Inflammatory macrophage (primary cell): ENCODE data around the gene HDAC4.

Source experiments
- DNase-seq, 2 donors: peaks; one replicate each; pipeline ENCODE4 v3.0.0-alpha.2; 2020 to 2022

Gene HDAC4

DNA sequence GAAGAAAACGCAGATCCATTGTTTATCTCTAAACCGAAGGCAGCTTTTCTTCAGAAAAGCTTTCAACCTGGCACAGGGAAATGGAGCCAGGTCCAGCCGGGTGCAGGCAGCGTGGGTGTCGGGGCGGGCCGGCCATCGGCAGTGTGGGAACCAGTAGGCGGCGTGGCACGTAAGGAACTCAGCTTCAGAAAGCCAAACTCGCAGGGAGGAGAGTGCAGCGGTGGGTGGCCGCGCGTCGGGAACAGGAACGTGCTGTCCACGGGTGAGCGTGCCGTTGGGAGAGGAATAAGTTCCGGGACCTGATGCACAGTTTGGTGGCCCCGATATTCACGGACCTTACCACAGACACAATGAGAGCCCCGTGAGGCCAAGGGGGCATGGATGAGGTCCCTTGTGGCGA lies 282.6 kb downstream of the HDAC4 start:
- no peak for DNase-seq

DNA sequence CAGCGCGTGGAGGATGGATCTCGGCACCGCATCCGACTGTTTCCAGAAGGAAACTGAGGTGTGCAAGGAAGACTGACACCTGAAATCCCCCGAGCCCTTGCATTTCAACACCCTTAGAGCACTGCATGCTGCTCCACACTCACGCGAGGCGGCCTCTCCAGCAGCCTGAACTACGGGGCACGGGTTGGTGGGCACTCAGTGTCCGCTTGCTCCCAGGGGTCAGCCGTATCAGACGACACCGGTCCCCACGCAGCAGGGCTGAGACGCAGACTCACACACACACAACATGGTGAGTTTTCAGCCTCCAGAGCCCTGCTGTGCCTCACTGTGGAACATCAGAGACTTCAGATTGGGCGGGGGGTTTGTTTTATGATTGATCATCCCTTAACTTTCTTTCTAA lies 283.0 kb downstream of the HDAC4 start:
- no peak for DNase-seq

DNA sequence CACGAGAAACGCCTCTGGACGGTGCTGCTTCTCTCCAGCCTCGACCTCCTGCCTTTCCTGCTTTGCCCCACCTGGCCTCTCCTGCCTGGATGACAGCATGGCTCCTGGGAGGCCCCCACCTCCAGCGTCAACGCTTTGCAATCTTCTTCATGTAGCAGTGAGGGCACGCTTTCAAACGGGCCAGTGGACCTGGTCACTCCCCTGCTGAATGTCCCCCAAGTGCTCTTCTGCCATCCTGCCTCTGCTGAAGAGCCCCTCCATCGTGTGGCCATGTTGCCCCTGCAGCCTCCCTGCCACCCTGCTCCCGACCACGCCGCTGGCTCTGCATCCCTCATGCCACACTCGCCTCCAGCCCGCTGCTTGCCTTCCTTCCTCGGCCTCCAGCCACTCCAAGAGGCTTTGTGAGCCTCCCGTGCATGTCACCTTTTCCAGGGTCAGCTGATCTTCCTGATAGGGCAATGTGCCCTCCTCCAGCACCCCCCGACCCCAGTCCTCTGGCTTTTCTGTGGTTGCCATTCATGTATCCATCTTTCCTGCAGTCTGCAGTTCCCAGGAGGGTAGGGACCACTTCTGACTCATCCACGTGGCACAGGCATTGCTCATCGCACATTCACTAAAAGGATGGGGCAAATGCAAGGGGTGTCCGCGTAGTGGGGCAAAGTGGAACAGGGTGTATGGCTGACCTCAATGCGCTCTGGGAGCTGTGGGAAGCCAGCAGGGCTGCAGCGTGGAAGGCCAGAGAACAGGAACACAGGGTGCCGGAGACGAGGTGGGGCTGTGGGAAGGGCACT lies 284.2 kb downstream of the HDAC4 start:
- DNase-seq = no peak

DNA sequence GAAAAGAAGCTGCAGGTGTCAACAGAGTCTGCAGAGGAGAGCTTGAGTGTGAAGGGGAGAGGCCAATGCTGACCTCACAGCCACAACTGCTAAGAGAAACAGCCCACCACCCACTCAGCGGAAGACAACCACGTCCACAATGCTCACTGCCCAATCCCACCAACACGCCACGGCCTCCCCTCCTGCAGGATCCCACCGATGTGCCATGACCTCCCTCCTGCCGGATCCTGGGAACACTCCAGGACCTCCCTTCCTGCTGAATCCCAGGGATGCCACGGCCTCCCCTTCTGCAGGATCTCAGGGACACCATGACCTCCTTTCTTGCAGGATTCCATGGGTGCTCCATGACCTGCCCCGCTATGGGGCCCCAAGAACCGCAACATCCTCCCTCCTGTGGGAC lies 285.2 kb downstream of the HDAC4 start:
- no peak for DNase-seq

DNA sequence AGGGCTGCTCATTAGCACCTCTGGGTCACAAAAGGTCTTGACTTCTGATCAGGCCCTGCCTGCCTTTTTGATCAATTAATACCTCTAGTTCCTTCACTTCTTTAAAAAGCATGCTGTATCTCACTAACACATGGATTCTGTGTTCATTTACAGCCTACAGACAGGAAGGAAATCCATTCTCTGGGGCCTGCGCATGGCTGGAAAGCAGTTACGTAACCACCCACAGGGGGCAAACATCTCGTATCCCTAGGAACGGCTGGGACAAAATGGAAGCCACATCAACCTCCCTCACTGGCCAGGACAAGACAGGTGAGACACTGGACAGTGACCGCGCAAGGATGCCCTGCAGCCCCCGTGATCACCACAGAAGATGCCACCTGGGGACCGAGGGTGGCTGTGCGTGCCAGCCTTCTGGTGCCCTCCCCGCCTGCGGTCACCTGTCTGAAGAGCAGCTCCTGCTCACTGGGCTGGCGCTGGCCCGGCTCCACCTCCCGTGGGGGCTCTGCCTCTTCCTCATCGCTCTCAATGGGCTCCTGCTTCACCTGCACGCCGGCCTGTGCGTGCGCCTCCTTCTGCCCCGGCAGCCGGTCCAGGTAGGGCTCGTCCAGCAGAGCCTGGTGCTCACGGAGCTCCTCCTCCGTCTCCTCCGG lies 286.1 kb downstream of the HDAC4 start:
- DNase-seq = no peak

DNA sequence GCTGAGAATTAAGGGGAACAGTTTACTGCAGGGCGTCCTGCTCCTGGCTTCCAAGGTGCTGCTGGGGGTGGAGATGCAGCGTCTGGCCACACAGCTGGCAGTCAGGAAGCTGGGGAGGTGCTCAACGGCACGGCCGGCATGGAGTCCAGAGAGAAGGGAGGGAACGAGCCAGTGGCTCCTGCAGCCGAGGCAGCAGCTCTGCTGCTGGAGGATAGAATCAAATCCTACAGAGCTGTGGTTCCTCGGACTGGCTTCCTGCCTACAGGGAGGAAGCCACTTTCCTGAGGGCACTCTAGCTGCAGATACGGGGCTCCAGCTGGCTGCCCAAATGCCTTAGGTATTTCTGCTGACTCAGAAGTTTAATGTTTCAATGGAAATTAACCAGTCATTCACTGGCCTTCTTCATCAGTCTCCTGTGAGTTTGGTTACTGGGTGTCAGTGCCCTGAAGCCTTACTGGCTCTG lies 286.7 kb downstream of the HDAC4 start:
- DNase-seq = no peak

DNA sequence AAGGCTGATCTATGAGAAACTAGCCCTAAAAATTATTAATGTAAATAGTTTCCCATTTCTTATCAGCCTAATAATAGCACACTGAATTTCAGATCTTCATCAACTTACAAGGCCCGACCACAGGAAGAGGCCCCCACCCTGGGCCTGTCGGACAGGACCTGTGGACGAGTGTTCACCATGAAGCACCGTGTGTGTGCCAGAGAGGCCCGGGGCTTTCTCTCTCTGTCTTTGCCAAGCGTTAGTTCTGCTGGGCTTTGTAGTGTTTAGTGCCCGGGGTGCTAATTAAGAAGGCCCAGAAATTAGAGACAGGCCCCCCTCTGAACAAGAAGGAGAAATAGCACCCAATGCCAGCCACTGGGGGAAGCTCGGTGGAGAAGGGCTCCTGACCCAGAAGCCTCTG lies 287.2 kb downstream of the HDAC4 start:
- no peak for DNase-seq

DNA sequence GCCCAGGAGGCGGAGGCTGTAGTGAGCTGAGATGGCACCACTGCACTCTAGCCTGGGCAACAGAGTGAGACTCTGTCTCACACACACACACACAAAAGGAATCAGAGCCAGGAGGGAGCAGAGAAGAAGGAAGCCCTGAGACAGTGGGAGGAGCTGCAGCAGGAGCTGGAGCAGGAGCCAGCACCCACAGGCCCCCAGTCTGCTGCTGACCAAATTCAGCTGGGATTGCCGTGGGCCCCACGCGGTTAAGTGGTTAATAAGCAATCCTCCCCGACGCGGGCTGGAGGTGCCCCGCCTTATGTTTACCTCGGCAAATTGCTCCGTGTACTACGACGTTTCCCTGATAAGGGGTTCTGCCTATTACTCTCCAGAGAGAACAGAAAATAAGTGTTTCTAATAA lies 287.6 kb downstream of the HDAC4 start:
- peak in 1 of 2 donors; percentile 4 for DNase-seq

DNA sequence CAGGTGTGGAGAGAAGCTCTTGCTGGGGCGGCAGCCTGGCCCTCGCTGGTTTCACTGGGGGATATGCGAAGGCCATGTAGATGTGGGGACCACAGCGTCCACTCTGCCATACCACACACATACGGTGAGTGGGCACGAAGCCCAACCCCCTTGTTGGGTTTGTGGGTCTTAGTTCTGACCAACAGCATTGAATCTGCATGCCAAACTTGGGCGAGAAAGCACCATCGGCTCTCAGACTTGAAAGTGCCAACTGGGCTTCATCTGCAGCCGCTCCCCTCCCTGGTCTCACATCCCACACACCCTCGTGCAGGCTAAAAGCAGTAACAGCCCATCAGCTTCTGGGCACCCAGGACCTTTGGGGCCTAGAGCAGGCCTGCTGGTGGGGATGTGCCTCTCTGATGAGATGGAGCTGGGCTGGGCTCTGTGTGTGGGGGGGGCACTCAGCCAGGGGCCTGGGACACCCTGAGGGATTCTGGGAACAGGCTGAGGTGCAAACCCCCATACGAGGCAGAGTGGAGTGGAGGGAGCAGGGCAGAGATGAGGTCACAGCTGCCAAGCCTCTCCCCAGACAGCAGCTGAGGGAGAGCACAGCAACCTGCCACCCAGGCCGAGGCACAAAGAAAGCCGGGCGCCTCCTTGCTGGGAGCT lies 288.6 kb downstream of the HDAC4 start:
- no peak for DNase-seq

DNA sequence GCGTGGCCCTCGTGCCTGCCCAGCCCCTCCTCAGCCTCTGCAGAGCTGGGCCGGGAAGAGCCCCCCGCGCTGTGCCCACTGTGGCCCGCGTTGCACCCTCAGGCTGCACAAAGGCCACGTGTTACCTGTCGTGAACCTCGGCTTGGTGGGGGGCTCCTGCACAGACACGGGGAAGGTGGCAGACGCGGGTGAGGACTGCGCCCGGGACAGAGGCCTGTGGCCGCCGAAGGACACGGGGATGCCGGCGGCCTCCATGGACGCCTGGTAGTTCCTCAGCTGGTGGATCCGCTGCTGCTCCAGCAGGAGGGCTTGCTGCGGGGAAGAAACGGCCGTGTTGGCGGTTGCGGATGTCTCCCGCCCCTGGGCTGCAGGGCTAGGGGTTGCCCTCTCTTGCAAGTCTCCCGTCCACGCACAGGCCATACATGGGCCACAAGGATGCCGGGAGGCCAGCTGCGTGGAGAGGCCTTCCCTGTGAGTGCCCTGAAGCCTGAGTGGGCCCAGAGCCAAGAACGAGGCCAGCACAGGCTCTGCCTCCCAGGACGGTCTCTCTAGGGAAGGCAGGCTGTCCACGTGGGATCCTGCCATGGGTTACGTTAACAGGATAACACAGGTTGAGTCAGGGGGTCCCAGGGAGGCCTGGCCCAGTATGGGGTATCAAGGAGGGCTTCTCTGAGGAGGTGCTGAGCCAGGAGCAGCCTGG lies 289.3 kb downstream of the HDAC4 start:
- no peak for DNase-seq

DNA sequence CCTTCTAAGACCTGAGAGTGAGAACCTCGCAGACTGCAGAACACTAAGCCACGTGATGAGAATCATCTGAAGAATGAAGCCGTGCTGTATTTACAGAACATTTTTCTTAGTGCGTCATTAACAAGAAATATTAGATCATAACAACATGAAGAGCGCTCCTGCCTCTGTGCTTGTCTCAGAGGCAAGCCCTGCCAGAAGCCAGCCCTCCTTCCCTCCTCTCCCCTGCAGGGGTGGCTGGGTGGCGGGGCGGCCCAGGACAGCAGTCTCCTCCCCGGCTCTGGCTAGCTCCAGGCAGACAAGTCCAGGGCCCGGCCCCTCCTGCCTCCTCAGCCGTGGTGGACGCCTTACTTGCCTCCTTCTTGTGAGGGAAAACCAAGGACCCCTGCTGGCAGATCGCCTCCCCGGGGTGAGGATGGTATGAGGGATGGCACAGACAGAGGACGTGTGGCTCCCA lies 290.2 kb downstream of the HDAC4 start:
- DNase-seq = no peak

DNA sequence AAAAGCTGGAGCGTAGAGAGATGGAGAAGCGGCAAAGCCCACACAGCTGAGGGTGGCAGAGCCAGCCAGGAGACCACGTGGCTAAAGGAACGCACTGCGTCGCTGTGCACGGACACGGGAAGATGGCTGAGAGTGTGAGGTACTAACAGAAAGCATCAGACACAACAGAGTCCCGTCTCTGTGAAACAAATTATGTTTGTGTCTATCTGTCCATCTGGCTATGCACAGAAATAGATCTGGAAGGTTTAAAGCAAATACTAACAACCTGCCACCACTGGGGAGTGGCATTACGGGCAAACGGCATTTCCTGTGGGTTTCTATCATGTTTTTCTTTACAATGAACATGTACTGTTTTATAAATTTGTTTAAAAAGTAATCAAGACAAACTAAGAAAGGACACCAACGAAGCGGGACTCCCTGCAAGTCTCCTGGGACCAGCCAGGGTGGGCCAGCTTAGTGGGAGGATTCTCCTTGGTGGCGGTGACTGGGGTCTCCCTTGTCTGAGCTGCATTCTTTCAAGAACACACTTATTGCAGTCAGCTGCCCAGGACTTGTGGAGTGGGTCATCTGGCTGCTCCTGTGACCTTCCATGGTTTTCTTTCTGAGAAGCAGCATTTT lies 290.8 kb downstream of the HDAC4 start:
- no peak for DNase-seq

DNA sequence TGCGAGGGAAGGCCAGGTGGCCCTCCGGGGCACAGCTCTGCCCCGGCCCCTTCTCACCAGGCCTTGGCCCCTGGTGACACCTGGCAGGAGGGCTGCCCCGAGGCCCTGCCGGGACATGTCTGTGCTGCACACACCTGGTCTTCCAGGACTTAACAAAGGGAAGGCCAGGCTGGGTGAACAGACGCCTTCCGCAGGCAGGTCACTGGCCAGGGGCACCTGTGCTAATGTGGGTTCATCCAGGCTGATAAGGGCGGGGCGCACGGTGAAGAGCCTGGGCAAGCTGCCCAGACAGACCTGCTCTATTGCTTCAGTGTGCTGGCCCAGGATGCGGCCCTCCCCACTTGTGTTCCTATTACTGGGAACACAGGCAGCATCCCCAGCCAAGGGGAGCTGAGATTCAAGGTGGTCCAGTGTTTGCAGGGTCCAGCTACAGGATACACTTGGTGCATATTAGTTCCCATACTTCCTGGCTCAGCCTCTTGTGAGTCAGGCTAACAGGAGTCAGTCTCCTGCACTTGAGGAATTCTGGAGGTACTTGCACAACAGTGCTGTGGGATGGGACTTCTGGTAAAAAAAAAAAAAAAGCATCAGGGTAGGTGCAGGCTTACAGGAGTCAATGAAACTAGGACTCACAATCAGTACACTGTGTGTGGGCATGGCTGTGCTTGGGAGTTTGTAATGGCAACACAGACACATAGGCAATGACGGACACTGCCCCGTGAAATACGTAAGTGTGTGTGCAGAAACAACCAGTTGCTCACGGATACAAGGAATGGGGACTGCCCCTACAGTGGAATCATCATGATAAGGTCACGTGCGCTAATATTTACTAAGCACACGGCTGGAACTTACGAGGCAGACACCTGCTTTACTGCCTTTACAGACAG lies 291.5 kb downstream of the HDAC4 start:
- no peak for DNase-seq

DNA sequence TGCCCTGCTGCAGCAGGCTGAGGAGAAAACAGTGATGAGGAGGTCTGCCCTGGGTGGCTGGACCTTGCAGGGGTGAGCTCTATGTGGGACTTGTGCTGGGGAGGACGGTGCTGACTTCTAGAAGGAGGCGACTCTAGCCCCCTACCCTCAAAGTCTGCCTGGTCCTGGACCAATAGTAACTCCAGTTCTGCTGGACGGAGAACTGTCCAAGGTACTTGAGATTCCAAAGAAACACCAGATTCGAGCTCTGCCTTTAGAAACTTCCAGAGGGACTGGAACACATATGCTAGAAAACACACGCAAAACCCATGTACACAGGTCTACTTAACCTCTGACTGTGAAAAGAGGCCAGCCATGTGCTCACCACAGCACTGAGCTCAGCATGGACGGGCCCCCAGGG lies 292.4 kb downstream of the HDAC4 start:
- no peak for DNase-seq

DNA sequence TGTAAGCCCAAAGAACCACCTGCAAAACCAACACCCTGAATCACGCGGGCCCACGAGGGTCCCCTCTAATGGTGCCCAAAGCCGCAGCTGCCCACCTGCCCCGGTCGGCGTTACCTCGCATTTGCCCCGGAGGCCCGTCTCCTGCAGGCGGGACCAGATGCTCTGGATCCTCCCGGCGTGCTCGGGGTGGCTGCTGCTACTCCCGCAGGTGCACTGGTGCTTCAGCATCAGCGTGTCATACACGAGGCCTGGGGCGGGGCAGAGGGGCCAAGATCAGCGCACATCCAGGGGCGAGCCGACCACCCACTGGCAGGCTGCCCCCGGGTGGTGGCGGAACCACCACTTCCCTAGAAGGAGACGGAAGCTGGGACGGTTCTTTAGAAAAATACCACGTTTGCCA lies 292.9 kb downstream of the HDAC4 start:
- no peak for DNase-seq

DNA sequence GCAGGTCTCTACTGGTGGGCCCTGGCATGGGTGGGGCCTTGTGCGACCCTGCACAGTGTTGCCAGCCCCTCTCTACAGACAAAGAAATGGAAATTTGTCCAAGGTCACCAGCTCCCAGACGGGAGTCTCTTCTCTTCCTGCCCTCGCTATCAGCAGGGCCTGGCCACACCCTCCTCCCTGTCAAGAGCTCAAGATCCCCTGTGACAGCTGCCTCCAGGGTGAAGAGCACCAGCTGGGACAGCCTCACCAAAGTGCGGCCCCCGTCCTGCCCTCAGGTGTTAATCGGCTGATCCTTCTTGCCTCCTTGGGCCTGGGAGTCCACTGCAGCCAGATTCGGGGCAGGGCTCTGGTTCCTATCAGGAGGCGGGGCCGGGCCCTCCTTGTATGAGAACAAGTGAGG lies 293.9 kb downstream of the HDAC4 start:
- no peak for DNase-seq

DNA sequence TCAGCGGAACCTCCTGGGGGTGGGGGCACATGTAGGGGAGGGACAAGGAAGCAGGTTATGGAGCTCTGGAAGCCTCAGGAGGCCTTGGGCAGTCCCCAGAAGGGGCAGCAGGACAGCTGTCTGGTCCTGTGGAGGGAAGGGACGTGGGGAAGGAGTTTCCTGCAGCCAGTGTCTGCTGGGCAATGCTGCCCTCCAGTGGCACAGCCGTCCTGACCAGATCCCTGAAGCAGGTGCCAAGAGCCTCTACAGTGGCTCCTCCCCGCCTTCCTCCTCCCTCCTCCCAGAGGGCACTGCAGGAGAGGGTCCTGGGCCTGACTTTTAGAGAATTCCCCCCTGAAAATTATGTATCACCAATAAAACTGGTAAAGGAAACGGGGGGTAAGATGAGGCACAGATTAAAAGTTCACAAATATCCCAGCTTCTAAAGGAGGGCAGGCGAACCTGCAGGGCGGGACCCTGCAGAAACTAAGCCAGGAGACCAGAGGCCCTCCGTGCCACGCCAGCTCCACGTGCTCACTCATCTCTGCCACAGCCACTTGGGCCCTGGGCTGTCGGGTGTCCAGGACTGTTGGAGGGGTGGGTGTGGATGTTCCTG lies 294.4 kb downstream of the HDAC4 start:
- peak in 1 of 2 donors; percentile 18 for DNase-seq

DNA sequence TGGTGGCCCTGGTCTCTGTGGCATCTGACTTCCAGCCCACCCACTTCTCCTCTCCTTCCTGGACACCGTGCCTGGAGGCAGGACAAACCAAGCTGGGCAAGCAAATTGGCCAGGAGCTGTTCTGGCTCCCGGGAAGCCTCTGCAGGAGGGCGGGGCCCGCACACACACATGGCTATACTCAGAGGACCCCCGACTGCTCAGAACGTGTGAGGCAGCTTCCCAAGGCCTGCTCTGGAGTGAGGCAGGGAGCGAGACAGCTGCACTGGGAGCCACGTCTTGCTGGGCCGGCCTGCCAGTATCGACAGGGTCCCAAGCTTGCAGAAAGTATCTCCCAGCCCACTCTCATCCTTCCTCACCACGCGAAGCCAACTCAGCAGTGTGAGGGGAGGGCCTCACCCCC lies 295.6 kb downstream of the HDAC4 start:
- no peak for DNase-seq

DNA sequence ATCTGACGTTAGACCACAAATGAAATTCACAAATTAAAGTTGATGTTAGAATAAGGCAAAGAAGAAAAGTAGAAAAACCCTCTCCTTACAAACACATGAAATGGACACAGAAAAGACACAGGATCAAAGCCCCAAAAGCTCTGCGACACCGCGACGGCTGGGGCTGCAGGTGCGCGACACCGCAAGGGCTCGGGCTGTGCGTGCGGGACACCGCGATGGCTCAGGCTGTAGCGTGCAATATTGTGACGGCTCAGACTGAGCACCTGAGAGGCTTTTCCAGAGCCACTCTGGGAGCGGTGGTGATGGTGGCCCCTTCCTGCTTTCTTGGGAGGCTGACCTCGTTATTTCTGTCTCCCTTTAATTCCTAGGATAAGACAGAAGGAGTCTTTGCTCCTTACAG lies 296.0 kb downstream of the HDAC4 start:
- DNase-seq = no peak

DNA sequence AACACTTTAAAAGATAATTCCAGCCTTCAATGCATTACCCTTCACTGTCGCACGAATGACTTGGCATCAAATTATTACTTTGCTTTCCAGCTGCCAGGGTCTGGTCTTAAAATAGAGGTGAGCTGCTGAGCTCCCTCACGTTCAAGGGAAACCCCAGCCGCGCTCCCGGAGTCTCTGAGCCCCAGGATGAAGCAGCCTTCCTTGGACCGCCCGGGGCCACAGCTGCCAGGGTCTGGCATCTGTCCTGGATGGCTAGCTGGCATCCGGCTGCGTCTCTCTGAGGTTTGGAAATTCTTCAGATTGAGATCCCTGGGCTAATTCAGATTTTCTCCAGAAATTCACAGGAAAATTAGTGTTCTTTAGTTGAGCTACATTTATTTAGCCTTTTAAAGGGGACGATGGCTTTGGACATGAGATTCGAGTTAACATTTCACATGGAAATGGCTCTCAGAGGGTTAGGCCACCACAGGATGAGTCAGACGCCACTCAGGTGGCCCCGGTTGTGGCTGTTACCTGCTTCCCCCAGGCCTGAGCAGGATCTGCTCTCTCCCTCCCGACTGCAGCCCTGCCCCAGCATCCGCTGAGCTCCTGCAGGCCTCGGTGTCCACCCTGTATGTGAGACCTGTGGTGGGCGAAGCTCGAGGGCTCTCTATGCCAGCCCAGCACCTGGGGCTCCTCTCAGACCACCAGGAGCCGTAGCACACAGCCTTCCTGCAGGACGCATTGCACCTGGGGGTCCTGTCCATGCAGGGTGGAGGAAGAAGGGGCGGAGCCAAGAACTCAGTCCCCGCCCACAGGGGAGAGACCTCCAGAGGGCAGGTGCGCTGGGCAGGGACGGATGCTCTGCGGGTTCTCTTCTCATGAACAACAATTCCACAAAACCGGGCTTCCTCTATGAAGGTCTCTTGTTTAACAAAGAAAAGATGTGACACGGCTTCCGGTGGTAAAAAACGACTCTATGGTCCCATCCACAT lies 297.4 kb downstream of the HDAC4 start:
- DNase-seq = no peak
